Measurements from ENCODE around the gene CLNS1A.

The CLNS1A gene

DNA sequence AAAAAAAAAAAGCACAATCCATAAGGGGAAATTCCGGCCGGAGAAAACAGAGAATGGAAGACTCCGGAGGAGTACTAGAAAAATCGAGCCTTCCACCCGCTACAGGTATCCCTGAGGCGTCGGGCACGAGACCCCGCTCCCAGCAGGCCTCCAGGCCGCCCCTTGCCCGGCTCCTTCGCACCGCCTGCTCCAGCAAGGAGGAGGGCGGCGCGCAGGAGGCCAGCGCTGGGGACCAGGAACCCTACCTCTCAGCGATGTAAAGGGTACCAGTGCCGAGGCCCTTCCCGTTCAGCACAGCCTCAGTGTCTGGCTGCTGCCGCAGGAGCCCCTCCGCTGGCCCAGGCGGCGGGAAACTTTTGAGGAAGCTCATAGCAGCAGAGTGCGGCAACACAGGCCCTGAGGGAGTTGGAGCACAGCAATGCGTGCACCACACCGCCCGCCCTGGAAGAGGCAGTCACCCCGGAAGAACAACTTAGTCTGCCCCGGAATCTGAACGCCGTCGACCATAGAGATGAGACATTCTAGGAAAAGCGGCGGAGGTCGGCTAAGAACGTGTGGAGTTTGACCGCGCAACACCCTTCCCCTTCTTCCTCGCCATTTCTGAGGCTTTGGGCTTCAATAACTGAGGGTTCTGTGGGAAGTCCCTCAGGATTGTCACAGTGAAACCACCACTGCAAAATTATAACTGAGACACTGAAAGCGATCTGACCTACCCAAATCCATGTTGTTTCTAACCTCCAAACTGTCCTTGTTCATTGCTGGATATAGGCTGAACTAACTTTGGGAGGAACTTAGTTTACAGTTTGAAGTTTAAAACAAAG is at the start of gene CLNS1A:
CLNS1A (minus strand) TSS at position 450 of the 821 bp plus-strand sequence; CDS start at position 370, 80 bp downstream.
- TF ChIP-seq POLR2A (IDR thresholded peaks at IDR 0.05; ENCODE audit: low read length) (peak; percentile 95), GATA1 (IDR thresholded peaks at IDR 0.05; ENCODE audit: low read depth, low read length) (no peak)
- DNase-seq: peak; percentile 90 to 92

DNA sequence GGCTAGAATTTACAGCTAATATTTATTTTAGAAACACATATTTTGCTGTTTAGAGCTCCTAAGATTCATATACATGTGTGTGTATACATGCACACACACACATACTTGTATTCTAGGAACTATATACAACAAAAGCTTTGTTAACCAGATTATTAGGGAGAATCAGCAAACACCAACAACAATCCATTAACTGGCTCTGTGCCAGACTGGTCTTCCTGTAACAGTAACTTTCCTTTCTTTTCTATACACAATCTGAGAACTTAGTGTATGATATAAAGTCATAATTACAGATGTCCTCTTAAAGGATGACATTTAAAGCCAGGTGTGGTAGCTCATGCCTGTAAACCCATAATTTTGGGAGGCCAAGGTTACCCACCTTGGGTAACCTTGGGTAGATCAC is 49.5 kb upstream of the CLNS1A start:
- TF ChIP-seq GATA1 (IDR thresholded peaks at IDR 0.05; ENCODE audit: low read depth, low read length) (no peak), POLR2A (IDR thresholded peaks at IDR 0.05; ENCODE audit: low read length) (no peak)
- no peak for DNase-seq

DNA sequence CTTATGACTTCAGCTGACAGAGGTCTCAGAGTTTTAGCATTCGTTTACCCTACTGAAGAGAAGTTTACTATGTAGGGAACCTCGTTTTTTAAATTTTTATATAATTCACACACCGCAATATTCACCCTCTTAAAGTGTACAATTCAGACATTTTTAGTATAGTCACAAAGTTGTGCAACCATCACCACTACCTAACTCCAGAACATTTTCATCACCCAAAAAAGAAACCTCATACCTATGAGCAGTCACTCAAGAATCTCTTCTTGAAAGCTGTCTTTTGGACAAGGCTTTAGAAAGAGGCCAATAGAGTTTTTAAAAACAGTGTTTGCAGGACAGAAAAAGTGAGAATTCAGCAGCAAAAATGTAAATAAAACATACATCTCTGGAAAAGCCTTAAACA is 39.5 kb upstream of the CLNS1A start:
- no peak for DNase-seq
- TF ChIP-seq POLR2A (IDR thresholded peaks at IDR 0.05; ENCODE audit: low read length) (no peak), GATA1 (IDR thresholded peaks at IDR 0.05; ENCODE audit: low read depth, low read length) (no peak)

DNA sequence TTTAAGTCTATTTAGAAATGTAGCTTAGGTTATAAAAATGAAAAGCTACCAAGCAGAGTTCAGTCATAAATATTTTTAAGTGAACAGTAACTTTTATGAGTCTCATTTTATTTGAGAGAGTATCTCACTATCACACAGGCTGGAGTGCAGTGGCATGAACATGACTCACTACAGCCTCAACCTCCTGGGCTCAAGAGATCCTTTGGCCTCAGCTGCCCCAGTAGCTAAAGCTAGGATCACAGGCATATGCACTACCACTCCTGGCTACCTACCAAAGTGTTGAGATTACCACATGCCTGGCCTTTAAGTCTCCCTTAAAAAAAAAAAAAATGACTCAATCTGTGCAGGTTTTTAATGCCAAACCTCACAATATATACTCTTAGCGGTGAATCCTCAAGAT is 34.7 kb upstream of the CLNS1A start:
- DNase-seq: peak; percentile 17 to 20

GRCh38 chr11:77669848-77670511 is 32.4 kb upstream of the CLNS1A start:
- no peak for TF ChIP-seq GATA1 (IDR thresholded peaks at IDR 0.05; ENCODE audit: low read depth, low read length)
- no peak for TF ChIP-seq POLR2A (IDR thresholded peaks at IDR 0.05; ENCODE audit: low read length)
- DNase-seq: no peak

More for the DNA sequence above, 34.7 kb upstream of the CLNS1A start:
- TF ChIP-seq GATA1 (IDR thresholded peaks at IDR 0.05; ENCODE audit: low read depth, low read length): no peak
- TF ChIP-seq POLR2A (IDR thresholded peaks at IDR 0.05; ENCODE audit: low read length): no peak

GRCh38 chr11:77668760-77669159 is 31.2 kb upstream of the CLNS1A start:
- no peak for DNase-seq
- TF ChIP-seq POLR2A (IDR thresholded peaks at IDR 0.05; ENCODE audit: low read length) (no peak), GATA1 (IDR thresholded peaks at IDR 0.05; ENCODE audit: low read depth, low read length) (no peak)

- DNase-seq: no peak
- TF ChIP-seq POLR2A (IDR thresholded peaks at IDR 0.05; ENCODE audit: low read length) (no peak), GATA1 (IDR thresholded peaks at IDR 0.05; ENCODE audit: low read depth, low read length) (no peak)
Observed at GRCh38 chr11:77665240-77665965, 27.8 kb upstream of the CLNS1A start.

- TF ChIP-seq POLR2A (IDR thresholded peaks at IDR 0.05; ENCODE audit: low read length) (no peak), GATA1 (IDR thresholded peaks at IDR 0.05; ENCODE audit: low read depth, low read length) (no peak)
- DNase-seq: no peak
Observed at GRCh38 chr11:77661670-77662069, 24.1 kb upstream of the CLNS1A start.

- TF ChIP-seq POLR2A (IDR thresholded peaks at IDR 0.05; ENCODE audit: low read length): no peak
- TF ChIP-seq GATA1 (IDR thresholded peaks at IDR 0.05; ENCODE audit: low read depth, low read length): no peak
- no peak for DNase-seq
Observed at GRCh38 chr11:77660947-77661346, 23.4 kb upstream of the CLNS1A start.

GRCh38 chr11:77658213-77659013 is 20.8 kb upstream of the CLNS1A start:
- DNase-seq: peak in 1 of 2 experiments; percentile 10
- TF ChIP-seq GATA1 (IDR thresholded peaks at IDR 0.05; ENCODE audit: low read depth, low read length) (no peak), POLR2A (IDR thresholded peaks at IDR 0.05; ENCODE audit: low read length) (no peak)

GRCh38 chr11:77656362-77656761 is 18.8 kb upstream of the CLNS1A start:
- no peak for DNase-seq
- TF ChIP-seq GATA1 (IDR thresholded peaks at IDR 0.05; ENCODE audit: low read depth, low read length): no peak
- no peak for TF ChIP-seq POLR2A (IDR thresholded peaks at IDR 0.05; ENCODE audit: low read length)

GRCh38 chr11:77654770-77655434 is 17.3 kb upstream of the CLNS1A start:
- no peak for DNase-seq
- TF ChIP-seq POLR2A (IDR thresholded peaks at IDR 0.05; ENCODE audit: low read length) (no peak), GATA1 (IDR thresholded peaks at IDR 0.05; ENCODE audit: low read depth, low read length) (no peak)

DNA sequence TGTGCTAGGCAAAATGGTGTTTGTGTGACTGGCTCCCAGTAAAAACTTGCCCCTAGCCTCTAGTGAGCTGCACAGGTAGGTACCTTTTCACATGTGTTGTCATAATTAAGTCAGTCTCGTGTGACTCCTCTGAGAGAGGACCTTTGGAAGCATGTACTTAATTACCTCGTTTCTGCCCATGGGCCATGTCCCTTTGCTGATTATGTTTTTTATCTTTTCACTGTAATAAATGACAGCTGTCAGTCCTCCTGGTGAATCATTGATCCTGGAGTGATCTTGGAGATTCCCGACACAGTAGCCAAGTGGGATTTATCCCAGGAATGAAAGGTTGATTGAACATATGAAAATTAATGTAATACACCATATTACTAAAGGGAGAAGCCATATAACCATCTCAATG is 12.5 kb upstream of the CLNS1A start:
- TF ChIP-seq GATA1 (IDR thresholded peaks at IDR 0.05; ENCODE audit: low read depth, low read length) (no peak), POLR2A (IDR thresholded peaks at IDR 0.05; ENCODE audit: low read length) (no peak)
- DNase-seq: no peak
